ENCODE results near the gene ALAS1. TPM values are rescaled to one million over a fixed set of nuclear protein-coding genes. Genes with fewer than 3 reads are reported as not detected.

ALAS1 gene
- total RNA-seq, 1 experiment from 2014 or later = 58.6 TPM

- POLR2A ChIA-PET (ENCODE audit: low non-redundant PET) = no interaction called here
- no TSS peak for BruUV-seq (replicated peaks)
These were observed 64.5 kb downstream of the ALAS1 start for GRCh38 chr3:52262447-52262846.

More at GRCh38 chr3:52262447-52262846, 64.5 kb downstream of the ALAS1 start:
- no peak for DNase-seq (ENCODE audit: low spot score)
- Histone ChIP-seq H3K36me3 (ENCODE audit: insufficient read depth, low read length, poor library complexity, severe bottlenecking) (peaks cover 66% of the 10 kb centered on the region), H3K27ac (ENCODE audit: low read depth, low read length, poor library complexity, severe bottlenecking) (no peak overlapping the region), H3K4me3 (ENCODE audit: low read depth, low read length, poor library complexity, severe bottlenecking) (no peak overlapping the region), H3K4me1 (ENCODE audit: insufficient read depth, low read length, poor library complexity, severe bottlenecking) (no peaks in the 10 kb centered on the region), H3K27me3 (replicated peaks; ENCODE audit: insufficient read depth, low read depth, low read length, poor library complexity) (no peaks in the 10 kb centered on the region), H3K9me3 (ENCODE audit: low read depth, low read length, poor library complexity, severe bottlenecking) (no peaks in the 10 kb centered on the region)
- TF ChIP-seq, protein P1, sequence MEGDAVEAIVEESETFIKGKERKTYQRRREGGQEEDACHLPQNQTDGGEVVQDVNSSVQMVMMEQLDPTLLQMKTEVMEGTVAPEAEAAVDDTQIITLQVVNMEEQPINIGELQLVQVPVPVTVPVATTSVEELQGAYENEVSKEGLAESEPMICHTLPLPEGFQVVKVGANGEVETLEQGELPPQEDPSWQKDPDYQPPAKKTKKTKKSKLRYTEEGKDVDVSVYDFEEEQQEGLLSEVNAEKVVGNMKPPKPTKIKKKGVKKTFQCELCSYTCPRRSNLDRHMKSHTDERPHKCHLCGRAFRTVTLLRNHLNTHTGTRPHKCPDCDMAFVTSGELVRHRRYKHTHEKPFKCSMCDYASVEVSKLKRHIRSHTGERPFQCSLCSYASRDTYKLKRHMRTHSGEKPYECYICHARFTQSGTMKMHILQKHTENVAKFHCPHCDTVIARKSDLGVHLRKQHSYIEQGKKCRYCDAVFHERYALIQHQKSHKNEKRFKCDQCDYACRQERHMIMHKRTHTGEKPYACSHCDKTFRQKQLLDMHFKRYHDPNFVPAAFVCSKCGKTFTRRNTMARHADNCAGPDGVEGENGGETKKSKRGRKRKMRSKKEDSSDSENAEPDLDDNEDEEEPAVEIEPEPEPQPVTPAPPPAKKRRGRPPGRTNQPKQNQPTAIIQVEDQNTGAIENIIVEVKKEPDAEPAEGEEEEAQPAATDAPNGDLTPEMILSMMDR (conservative IDR thresholded peaks at IDR 0.05; ENCODE audit: low read depth, low read length) = no peak
- TF ChIP-seq EZH2 (IDR thresholded peaks at IDR 0.05; ENCODE audit: borderline replicate concordance, low read depth, low read length, poor library complexity, severe bottlenecking) = no peak
- intact Hi-C loops (cut with micrococcal nuclease; ENCODE audit: unreplicated experiment) = no loop called here
- CTCF ChIA-PET = no interaction called here

Other genes starting within 250 kb of the ALAS1 start
- gene GPR62, start 242.8 kb upstream of the ALAS1 start, total RNA-seq (2021) = not detected in 2 replicates
- gene PCBP4, start 230.7 kb upstream of the ALAS1 start, total RNA-seq (2021) = 5.3 and 8.1 TPM in 2 replicates
- gene ABHD14B, start 224.1 kb upstream of the ALAS1 start, total RNA-seq (2021) = 7.3 and 11.4 TPM in 2 replicates
- 3.7 and 5.6 TPM in 2 replicates for gene ABHD14A, start 223.1 kb upstream of the ALAS1 start, total RNA-seq (2021)
- 6.4 and 9.3 TPM in 2 replicates for gene ACY1, start 214.6 kb upstream of the ALAS1 start, total RNA-seq (2021)
- gene RPL29, start 202.3 kb upstream of the ALAS1 start, total RNA-seq (2021) = 613 and 624 TPM in 2 replicates
- gene DUSP7, start 141.6 kb upstream of the ALAS1 start, total RNA-seq (2021) = 17.2 and 20.1 TPM in 2 replicates
- gene POC1A, start 43.7 kb upstream of the ALAS1 start, total RNA-seq (2021) = 16.1 and 17.8 TPM in 2 replicates
- not detected in 2 replicates for gene TLR9, start 27.5 kb downstream of the ALAS1 start, total RNA-seq (2021)
- gene TWF2, start 41.0 kb downstream of the ALAS1 start, total RNA-seq (2021) = 18.3 and 21.0 TPM in 2 replicates
- 3.6 and 5.8 TPM in 2 replicates for gene PPM1M, start 47.6 kb downstream of the ALAS1 start, total RNA-seq (2021)
- gene WDR82, start 80.5 kb downstream of the ALAS1 start, total RNA-seq (2021) = 50.1 and 54.3 TPM in 2 replicates
- gene GLYCTK, start 89.7 kb downstream of the ALAS1 start, total RNA-seq (2021) = 4.3 and 5.1 TPM in 2 replicates
- 1.3 and 1.8 TPM in 2 replicates for gene DNAH1, start 118.2 kb downstream of the ALAS1 start, total RNA-seq (2021)
- 49.5 and 53.1 TPM in 2 replicates for gene BAP1, start 211.8 kb downstream of the ALAS1 start, total RNA-seq (2021)
- 2.9 and 4.5 TPM in 2 replicates for gene PHF7, start 212.5 kb downstream of the ALAS1 start, total RNA-seq (2021)
- 0.07 TPM in 1 of 2 replicates, not detected in the other for gene SEMA3G, start 246.9 kb downstream of the ALAS1 start, total RNA-seq (2021)

Measured in A673 (cell line).